ENCODE measurements around the gene CLMP. TPM values are rescaled to one million over a fixed set of nuclear protein-coding genes. Genes with fewer than 3 reads are reported as not detected.

The CLMP gene
- total and polyA plus RNA-seq, 2 donors (not counting 3 experiments of a cell fraction or from before 2014, with no cell fraction given) = 0.03 to 0.18 TPM

DNA sequence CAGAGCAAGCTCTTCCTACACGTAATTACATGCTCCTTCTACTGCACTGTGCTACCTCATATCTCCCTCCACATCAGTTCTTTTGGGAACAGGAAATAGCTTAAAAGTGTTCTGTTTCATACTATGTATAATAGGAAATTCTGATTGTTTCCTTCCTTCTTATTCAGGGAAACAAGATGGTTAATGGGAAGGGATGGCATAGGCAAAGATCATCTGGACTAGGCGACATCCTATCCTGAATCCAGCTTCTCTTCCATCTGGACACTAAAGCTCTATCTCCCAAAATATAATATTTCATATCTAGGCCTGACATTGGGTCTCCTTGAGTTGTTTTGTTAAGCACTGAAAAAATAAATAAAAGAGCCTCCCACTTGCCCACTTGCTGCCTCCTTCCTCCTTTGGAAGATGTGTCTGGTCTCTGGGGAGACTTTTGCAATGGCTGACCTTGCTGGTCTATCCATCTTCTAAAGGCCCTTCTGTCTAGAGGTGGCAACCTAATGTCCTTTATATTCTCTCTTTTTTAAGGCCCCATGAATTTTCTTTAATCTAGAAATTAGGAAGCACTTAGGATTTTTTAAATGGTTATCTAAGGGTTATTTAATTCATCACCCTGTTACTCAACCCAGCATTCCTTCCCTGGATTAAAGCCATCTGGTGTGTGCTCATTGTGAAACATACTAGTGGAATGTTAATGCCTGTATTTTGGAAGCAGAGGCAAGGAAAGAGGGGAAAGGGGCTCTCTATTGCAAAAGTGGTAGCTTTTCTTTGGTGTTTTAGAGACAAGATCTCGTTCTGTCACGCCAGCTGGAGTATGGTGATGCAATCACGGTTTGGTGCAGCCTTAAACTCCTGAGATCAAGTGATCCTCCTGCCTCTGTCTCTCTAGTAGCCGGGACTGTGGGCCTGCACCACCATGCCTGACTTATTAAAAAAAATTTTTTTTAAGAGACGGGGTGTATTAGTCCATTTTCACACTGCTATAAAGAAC, 20.6 kb downstream of the CLMP start:
- H3K4me2 ChIP-seq (ENCODE audit: insufficient read depth, low read length) = no peak overlapping the region
- CTCF ChIA-PET = interaction anchor here (1.0 to 2.0 kb wide), 10 partner anchors 8 to 594 kb away, joined by 3 to 11 read pairs (median 6); no protein-coding TSS in a partner anchor
- BruUV-seq (replicated peaks) = no TSS peak
- no peak overlapping the region for H3K4me3 ChIP-seq (replicated peaks in 1 of 3; ENCODE audit: insufficient read depth in 1 of 3, low read depth in 1 of 3, low read length in 3 of 3)
- POLR2A ChIA-PET = no interaction called here
- no peaks in the 10 kb centered on the region for H4K20me1 ChIP-seq (replicated peaks; ENCODE audit: control insufficient read depth, extremely low read depth, insufficient read depth, low read length)
- dilution Hi-C loops (cut with MboI; ENCODE audit: extremely low pct_ligation_motif_present, low sequenced_read_pairs) = no loop called here
- intact Hi-C loops (cut with micrococcal nuclease) = no loop called here
- no peaks in the 10 kb centered on the region for H3K9me3 ChIP-seq (replicated peaks; ENCODE audit: control insufficient read depth, insufficient read depth, low read length)
- H3K36me3 ChIP-seq (ENCODE audit: control insufficient read depth in 2 of 2, extremely low read depth in 1 of 2, insufficient read depth in 2 of 2, low read length in 2 of 2) = no peaks in the 10 kb centered on the region
- no peak for DNase-seq (ENCODE audit: low read depth, low spot score)
- no peaks in the 10 kb centered on the region for H3K27me3 ChIP-seq (ENCODE audit: control insufficient read depth in 2 of 2, insufficient read depth in 2 of 2, low read length in 2 of 2)
- H2AFZ ChIP-seq (ENCODE audit: low read depth, low read length) = no peak overlapping the region
- H3K4me1 ChIP-seq (ENCODE audit: control insufficient read depth, extremely low read depth, insufficient read depth, low read length) = no peaks in the 10 kb centered on the region
- FAIRE-seq = no peak
- H3K9ac ChIP-seq (replicated peaks; ENCODE audit: extremely low read depth, insufficient read depth, low read length) = no peak overlapping the region
- TF ChIP-seq EZH2 (IDR thresholded peaks at IDR 0.05; ENCODE audit: borderline replicate concordance, low read depth, low read length, severe bottlenecking) (no peak), POLR2AphosphoS5 (IDR thresholded peaks at IDR 0.05; ENCODE audit: insufficient read depth, low read depth, low read length) (no peak), FOS (IDR thresholded peaks at IDR 0.05; ENCODE audit: borderline replicate concordance, insufficient read depth, low read length) (no peak), POLR2A (IDR thresholded peaks at IDR 0.05; ENCODE audit: low read depth, low read length) (no peak), JUN (IDR thresholded peaks at IDR 0.05; ENCODE audit: borderline replicate concordance, insufficient read depth, insufficient read length, low read depth) (no peak), MYC (IDR thresholded peaks at IDR 0.05; ENCODE audit: low read depth, low read length) (no peak), GATA2 (IDR thresholded peaks at IDR 0.05; ENCODE audit: insufficient read depth, insufficient read length, low read depth, low read length) (peak; percentile 59)
- TF ChIP-seq, protein P1, sequence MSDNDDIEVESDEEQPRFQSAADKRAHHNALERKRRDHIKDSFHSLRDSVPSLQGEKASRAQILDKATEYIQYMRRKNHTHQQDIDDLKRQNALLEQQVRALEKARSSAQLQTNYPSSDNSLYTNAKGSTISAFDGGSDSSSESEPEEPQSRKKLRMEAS (IDR thresholded peaks at IDR 0.05; ENCODE audit: insufficient read depth, insufficient read length) = no peak
- TF ChIP-seq, protein P2, sequence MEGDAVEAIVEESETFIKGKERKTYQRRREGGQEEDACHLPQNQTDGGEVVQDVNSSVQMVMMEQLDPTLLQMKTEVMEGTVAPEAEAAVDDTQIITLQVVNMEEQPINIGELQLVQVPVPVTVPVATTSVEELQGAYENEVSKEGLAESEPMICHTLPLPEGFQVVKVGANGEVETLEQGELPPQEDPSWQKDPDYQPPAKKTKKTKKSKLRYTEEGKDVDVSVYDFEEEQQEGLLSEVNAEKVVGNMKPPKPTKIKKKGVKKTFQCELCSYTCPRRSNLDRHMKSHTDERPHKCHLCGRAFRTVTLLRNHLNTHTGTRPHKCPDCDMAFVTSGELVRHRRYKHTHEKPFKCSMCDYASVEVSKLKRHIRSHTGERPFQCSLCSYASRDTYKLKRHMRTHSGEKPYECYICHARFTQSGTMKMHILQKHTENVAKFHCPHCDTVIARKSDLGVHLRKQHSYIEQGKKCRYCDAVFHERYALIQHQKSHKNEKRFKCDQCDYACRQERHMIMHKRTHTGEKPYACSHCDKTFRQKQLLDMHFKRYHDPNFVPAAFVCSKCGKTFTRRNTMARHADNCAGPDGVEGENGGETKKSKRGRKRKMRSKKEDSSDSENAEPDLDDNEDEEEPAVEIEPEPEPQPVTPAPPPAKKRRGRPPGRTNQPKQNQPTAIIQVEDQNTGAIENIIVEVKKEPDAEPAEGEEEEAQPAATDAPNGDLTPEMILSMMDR (IDR thresholded peaks at IDR 0.05; ENCODE audit: extremely low read depth in 1 of 2, insufficient read depth in 1 of 2, low read depth in 1 of 2, low read length in 2 of 2) = no peak
- no peaks in the 10 kb centered on the region for H3K79me2 ChIP-seq (ENCODE audit: control insufficient read depth, insufficient read depth, low read length)
- H3K27ac ChIP-seq (ENCODE audit: insufficient read depth, low read depth, low read length) = no peak overlapping the region
- H3K9me1 ChIP-seq (replicated peaks; ENCODE audit: control insufficient read depth, extremely low read depth, insufficient read depth, low read length) = no peaks in the 10 kb centered on the region
